Ecto neural progenitor cell (in vitro differentiated cells): ENCODE data around the gene PTPRZ1.

ENCODE experiments used
- DNase-seq: peaks from one replicate; pipeline ENCODE4 v3.0.0-alpha.2; 2018; ENCODE audit warnings: low spot score

The PTPRZ1 gene

DNA sequence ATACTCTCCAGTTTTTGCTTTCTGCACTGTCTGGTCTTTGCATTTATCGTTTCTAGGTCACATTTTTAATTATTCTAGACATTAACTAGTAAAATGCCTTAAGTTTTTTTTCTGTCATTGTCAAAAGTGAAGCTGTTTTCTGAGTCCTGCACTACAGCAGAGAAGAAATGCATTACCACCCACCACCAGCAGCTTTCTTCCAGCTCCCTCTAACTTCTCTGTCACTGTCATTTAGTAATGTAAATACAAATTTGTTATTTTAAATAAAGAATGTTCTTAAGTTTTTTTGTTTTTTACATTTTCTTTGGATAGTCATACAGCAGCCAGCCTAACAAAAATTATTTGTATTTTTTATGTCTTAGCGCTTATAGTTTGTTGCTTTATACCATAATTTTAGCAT, 18.8 kb downstream of the PTPRZ1 start:
- DNase-seq = no peak

DNA sequence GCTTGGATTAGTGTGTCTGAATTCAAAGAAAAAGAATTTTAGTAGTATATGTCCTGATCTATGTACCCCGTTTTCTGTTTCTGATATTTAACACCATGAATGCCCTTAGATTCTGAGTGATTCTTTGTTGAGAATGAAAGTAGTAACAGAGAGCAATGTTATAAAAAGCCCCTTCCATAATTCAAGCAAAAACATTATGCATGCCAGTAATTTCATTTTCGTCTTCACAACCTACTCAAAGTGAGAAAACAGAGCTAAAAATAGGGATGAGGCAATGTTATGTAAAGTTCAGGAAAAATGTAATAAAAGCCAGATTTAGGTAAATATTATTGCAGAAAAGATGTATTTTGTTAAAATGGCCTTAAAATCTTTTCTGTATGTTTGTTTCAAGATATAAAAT, 28.1 kb downstream of the PTPRZ1 start:
- DNase-seq = no peak

GRCh38 chr7:121904120-121904519, 31.2 kb downstream of the PTPRZ1 start:
- DNase-seq = no peak

GRCh38 chr7:121908042-121908441, 35.1 kb downstream of the PTPRZ1 start:
- DNase-seq = no peak

- no peak for DNase-seq
Observed at GRCh38 chr7:121909716-121910345, 36.9 kb downstream of the PTPRZ1 start.

DNA sequence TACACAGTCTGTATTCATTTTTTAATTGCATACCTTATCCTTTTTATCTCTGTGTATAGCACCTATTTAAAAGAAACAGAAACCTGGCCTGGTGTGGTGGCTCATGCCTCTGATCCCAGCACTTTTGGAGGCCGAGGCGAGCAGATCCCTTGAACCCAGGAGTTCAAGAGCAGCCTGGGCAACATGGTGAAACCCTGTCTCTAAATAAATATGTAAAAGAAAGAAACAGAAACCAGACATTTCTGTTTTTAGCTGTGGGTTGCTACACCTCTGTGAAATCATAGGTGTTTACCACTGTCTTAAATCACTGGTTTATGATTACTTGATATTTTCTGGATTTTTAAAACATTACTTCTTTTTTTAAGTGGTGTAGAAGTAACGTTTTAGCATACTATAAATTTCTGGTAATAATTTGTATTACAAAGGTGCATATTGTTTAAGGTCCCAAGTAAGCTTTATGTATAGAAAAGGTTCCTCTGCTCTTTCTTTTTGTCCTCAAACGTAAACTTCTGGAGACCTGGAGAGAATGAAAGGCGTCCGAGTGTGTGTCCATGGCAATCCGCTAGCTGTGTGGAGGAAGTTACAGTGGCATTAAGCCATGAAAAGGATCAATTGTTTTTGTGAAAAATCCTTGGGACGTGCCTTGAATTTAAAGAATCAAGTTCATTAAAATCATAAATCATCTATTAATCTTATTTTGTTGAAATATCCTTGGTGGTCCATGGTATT, 41.1 kb downstream of the PTPRZ1 start:
- no peak for DNase-seq

DNA sequence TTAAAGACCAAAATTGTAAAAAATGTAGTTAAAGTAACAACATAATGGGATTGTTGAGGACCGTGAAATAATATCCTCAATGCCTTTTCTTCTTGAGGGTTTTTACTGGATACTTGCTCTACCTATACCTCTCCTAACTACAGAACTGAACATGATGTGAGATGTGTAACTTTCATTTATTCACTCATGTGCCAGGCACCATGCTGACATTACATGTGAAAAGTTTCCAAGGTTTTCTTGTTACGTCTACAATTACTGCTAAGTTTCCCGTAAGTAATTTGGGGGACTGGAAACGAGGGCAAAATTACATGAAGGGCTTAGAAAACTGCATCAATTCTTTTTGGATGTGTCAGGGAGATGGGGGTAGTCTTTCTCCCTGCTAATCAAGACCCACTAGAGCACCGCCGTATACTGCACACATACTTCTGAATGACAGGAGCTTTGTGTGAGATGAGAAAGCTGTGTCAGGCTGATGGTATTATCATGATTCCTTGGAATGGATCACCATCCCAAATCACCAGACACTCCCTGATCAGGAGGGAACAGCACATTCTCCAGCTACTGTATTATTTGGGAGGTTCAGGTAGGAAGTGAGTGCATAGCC, 41.8 kb downstream of the PTPRZ1 start:
- DNase-seq = no peak

GRCh38 chr7:121916211-121916610, 43.2 kb downstream of the PTPRZ1 start:
- no peak for DNase-seq

- DNase-seq = no peak
Observed at GRCh38 chr7:121919986-121920385, 47.0 kb downstream of the PTPRZ1 start.

- no peak for DNase-seq
Observed at GRCh38 chr7:121924269-121925186, 51.6 kb downstream of the PTPRZ1 start.

- DNase-seq = no peak
Observed at GRCh38 chr7:121931149-121931902, 58.4 kb downstream of the PTPRZ1 start.

DNA sequence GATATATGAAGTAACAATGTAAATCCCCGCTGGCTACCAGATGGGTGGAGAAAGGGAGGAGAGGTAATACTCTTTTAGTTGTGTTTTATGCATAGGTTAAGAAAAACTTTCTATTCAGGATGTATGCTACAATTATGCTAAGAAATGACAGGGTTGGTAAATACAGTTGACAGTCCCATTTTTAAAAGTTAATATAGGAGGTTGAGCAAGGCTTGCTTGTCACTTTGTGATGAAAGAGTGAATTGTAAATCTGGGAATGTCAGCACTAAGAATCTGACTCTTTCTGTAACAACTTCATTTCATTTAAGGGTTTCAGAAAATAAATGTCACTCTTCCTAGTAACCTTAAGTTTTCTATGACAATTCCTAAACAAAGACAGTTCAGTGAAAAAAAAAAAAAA, 59.8 kb downstream of the PTPRZ1 start:
- DNase-seq = no peak

- DNase-seq = no peak
Observed at GRCh38 chr7:121936951-121937623, 64.1 kb downstream of the PTPRZ1 start.

DNA sequence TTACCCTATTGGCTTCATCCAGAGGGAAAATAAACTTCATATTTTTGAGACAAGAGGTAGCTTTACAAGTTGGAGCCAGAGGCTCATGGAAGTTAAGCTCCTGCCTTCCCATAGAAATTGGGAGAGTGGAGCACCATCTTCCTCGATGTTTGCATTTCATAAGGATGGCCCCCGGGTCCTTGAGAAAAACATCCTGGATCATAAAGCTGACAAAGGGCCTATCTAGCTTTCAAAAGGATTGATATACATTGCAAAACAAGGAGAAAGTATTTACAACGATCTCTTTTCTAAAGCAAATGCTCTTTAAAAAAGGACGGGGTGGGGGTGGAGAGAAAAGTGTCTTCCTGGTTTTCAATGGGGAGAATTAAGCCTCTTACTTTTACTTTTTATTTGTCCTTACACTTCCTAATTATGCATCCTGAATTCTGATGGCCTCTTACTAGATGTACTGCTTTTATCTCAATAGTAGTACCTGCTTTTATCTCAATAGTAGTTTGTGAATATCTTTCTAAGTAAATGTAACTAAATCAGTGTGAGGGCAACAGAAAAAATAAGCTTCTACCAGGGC, 65.6 kb downstream of the PTPRZ1 start:
- DNase-seq = no peak

- no peak for DNase-seq
Observed at GRCh38 chr7:121940918-121941317, 68.0 kb downstream of the PTPRZ1 start.

GRCh38 chr7:121941830-121942229, 68.9 kb downstream of the PTPRZ1 start:
- no peak for DNase-seq

- DNase-seq = no peak
Observed at GRCh38 chr7:121945066-121945465, 72.1 kb downstream of the PTPRZ1 start.

DNA sequence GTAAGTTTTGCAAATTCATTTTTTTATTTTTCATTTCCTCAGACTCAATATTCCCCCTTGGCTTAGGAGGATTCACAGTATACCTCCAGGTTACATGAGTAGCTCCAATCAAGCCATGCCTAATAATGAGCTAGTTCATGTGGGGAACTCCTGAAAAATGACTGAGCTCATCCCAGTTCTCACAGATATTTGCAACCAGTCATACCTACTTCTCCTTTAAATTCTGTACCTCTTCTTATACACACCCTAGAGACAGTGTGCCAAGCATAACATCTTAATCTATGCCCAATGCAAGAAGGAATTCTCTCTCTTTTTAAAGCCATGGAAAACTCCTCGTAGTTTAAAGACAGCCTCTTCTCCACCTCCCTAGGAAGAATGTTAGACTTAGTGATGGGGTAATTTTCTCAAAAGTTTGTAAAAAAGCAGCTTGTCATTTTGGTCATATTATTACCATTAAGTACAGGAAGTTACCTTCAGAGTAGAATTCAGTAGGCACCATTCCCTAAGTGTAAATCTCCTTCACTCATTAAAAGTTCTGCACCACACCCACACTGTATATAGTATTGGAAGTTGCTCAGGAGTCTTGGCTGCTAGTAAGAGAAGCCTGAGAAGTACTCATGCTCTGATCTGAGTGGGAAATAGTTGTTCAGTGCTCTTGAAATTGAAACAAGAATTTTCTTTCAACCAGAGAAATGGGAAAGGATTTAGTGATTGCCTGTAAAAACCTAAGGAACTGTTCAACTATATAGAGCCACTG, 72.7 kb downstream of the PTPRZ1 start:
- DNase-seq = no peak

DNA sequence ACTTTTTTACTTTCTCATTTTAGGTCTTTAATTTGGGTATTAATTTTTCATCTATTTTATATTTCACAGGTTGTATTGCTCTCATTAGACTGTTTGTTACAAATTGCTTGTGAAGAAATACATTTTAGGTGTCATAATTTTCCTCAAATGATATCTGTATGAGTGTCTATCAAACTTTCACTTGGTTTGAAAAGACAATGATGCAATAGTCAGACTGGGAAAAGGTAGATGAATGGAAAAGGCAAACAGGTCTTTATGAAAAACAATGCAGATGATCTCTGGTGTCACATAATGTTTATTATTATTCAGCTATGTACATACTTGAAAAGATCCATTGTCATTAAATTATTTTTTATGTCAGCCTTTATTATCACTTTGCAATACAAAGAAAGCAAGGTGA, 80.2 kb downstream of the PTPRZ1 start:
- DNase-seq = no peak

DNA sequence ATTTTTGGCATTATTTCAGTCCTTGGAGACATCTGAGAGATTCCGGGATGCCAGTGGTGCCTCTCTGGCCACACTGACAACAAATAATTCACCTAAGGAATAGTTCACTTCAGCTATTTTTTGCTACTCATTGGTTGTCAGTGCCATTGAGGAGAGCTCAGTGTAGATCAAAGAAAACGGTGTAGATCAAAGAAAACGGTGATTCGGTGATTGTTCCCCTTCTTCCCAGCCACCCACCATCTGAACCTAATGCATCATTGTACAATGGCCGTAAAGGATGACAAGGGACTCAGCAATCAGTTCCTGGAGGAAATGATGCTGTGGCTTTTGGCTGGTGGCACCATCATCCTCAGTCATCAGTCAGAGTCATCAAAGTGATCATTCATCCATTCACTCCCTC, 80.6 kb downstream of the PTPRZ1 start:
- DNase-seq = no peak
